KOPT-K1 (cell line): ENCODE data around the gene TPSAB1.
"Not testable (repeated sequence)": the region's sequence is repeated elsewhere in the genome, so short reads cannot be mapped to it uniquely, and the experiment has no call there.

Experiments
- H3K27ac ChIP-seq: fragments of 200-600 bp; sonication (generic); 2 replicates; pipeline ENCODE4 v1.5.1; 2016; ENCODE audit warnings: antibody characterized with exemption, mild to moderate bottlenecking, low read depth, low read length; ENCODE audit not compliant: poor library complexity, severe bottlenecking
- H3K36me3 ChIP-seq: fragments of 200-600 bp; sonication (generic); 2 replicates; pipeline ENCODE4 v1.5.1; 2017; ENCODE audit warnings: antibody characterized with exemption, mild to moderate bottlenecking, low read length, moderate library complexity; ENCODE audit not compliant: insufficient read depth
- H3K9me3 ChIP-seq: fragments of 200-600 bp; sonication (generic); 2 replicates; pipeline ENCODE4 v1.5.1; 2017; ENCODE audit warnings: antibody characterized with exemption, low read length, mild to moderate bottlenecking; ENCODE audit not compliant: insufficient read depth, poor library complexity, severe bottlenecking

The TPSAB1 gene

DNA sequence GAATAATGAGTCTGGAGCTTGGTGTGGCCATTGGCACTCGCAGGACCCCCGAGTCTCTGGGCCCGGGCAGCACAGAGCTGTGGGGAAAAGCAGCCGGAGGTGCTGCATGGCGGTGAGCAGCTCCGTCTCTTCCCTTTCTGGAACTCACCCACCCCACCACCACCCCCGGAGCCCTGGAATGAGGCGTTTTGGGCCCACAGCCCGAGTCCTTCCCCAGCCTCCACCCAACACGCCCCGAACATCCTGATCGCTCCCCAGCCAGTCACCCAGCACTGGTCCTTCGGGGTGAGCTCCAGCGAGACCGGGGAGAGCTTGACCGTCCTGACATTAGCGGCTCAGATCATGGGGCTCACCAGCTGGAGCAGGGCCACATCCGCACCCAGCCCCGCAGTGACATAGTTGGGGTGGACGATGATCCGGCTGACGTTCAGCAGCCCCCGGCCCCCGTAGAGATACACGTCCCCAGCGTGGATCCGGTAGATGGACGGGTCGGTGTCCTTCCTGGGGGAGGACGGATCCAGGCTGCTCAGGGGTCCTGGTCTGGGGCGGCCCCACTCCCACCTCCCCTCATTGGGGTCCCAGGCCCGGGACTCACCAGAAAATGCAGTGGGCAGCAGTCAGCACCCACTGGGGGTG, 21.8 kb downstream of the TPSAB1 start:
- H3K9me3 ChIP-seq, result peaks cover 9% of the 10 kb centered on the region
- H3K27ac ChIP-seq, result no peak overlapping the region
- no peaks in the 10 kb centered on the region for H3K36me3 ChIP-seq

- H3K36me3 ChIP-seq, result no peaks in the 10 kb centered on the region
- no peak overlapping the region for H3K27ac ChIP-seq
- peaks cover 9% of the 10 kb centered on the region for H3K9me3 ChIP-seq
Observed at GRCh38 chr16:1262846-1263221, 22.3 kb downstream of the TPSAB1 start.

DNA sequence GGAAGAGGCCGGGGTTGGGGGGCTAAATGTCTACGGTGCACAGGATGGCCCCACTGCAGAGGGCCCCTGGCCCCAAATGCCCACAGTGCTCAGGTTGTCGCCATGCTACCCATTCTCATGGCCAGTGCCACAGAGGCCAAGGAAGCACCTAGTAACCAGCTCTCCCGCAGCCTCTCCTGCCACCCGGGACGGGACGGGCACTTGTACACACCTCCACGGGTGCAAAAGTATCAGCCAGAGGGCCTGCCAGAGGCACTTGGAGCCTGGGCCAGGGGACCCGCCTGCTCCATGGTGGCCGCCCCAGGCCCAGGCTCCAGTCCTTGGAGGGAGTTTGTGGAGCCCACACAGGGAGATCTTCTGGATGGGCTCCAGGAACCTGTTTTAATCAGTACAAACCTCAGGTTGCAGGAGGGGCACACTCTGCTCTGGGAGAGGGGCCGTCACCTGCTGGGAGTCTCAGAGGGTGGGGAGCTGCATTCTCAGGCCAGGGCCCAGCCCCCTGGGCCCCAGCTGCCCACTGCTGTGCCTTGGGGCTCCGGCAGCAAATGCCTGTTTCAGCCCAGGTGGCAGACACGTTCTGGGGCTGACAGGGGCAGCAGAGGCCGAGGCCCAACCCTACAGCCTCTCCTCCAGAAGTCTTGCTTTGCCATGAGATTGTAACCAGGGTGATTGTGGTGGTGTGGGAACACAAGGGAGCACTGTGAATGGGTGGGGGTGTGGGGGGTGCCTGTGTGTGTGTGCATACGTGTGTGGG, 23.3 kb downstream of the TPSAB1 start:
- no peak overlapping the region for H3K27ac ChIP-seq
- no peaks in the 10 kb centered on the region for H3K36me3 ChIP-seq
- H3K9me3 ChIP-seq, result peaks cover 9% of the 10 kb centered on the region

GRCh38 chr16:1264345-1265089, 24.0 kb downstream of the TPSAB1 start:
- Histone ChIP-seq H3K27ac (no peak overlapping the region), H3K9me3 (peaks cover 9% of the 10 kb centered on the region), H3K36me3 (no peaks in the 10 kb centered on the region)

DNA sequence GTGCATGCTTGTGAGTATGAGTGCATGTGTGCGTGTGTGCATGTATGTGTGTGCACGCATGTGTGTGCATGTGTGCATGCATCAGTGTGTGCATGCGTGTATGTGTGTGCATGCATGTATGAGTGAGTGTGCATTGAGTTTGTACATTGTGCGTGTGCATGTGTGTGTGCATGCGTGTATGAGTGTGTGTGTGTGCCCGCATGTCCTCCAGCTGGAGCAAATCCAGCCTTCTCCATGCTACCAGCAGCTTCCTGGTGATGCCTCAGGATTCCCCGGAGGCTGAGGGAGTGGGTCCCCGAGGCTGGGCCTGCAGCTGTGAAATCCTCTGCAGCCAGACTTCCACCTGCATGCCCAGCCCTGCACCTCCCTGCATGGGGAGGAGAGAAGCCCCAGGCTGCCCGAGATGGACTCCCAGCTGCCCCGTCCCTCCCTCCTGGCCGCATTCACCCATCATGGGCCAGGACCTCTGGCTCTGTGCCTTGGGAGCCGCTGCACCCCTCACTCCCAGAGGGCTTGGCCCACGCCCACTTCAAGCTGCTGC, 24.7 kb downstream of the TPSAB1 start:
- H3K9me3 ChIP-seq, result peaks cover 9% of the 10 kb centered on the region
- H3K36me3 ChIP-seq, result no peaks in the 10 kb centered on the region
- no peak overlapping the region for H3K27ac ChIP-seq

- Histone ChIP-seq H3K36me3 (no peaks in the 10 kb centered on the region), H3K9me3 (peaks cover 9% of the 10 kb centered on the region), H3K27ac (no peak overlapping the region)
Observed at GRCh38 chr16:1265826-1266225, 25.3 kb downstream of the TPSAB1 start.

GRCh38 chr16:1269418-1269817, 28.9 kb downstream of the TPSAB1 start:
- H3K36me3 ChIP-seq, H3K9me3 ChIP-seq, H3K27ac ChIP-seq: not testable (repeated sequence)

DNA sequence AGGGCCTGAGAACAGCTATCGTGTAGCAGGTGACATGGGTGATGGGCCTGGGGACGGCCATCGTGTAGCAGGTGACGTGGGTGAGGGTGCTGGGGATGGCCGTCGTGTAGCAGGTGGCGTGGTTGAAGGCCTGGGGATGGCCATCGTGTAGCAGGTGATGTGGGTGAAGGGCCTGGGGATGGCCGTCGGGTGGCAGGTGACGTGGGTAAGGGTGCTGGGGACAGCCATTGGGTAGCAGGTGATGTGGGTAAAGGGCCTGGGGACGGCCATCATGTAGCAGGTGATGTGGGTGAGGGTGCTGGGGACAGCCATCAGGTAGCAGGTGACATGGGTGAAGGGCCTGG, 30.8 kb downstream of the TPSAB1 start:
- no peaks in the 10 kb centered on the region for H3K9me3 ChIP-seq
- H3K36me3 ChIP-seq, result no peaks in the 10 kb centered on the region
- H3K27ac ChIP-seq, result no peak overlapping the region

GRCh38 chr16:1271724-1272413, 31.4 kb downstream of the TPSAB1 start:
- not testable (repeated sequence) for H3K36me3 ChIP-seq, H3K9me3 ChIP-seq, H3K27ac ChIP-seq

DNA sequence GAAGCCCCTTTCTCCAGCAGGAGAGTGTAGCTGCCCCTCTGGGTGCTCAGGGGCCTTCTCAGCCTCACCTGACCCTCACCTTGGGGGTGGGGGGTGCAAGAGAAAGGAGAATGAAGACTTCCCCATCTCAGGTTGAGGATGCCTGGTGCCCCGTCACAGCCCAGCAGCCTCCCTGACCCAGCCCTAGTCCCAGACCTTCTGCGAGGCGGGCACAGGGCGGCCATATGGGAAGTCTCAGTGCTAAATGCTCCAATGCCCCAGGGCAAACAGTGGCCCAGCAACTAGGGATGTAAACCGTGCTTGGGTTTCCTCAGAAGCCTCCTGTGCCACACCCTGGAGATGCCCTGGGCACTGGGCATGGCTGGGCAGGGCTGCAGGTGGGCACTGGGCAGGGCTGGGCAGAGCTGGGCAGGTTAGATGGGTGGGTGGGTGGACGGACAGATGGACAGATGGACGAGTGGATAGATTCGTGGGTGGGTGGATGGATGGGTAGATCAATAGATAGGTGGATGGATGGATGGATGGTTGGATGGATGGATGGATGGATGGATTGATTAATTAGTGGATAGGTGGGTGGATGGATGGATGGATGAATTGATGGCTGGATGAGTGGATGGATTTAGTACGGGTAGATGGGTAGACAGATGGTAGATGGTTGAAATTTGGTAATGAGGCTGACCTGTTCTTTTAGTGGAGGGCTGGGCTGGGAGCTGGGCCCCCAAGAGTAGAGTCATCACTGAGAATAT, 32.1 kb downstream of the TPSAB1 start:
- Histone ChIP-seq H3K27ac (no peak overlapping the region), H3K9me3 (no peaks in the 10 kb centered on the region), H3K36me3 (no peaks in the 10 kb centered on the region)

- Histone ChIP-seq H3K36me3 (no peaks in the 10 kb centered on the region), H3K27ac (no peak overlapping the region), H3K9me3 (no peaks in the 10 kb centered on the region)
Observed at GRCh38 chr16:1273816-1274215, 33.3 kb downstream of the TPSAB1 start.

DNA sequence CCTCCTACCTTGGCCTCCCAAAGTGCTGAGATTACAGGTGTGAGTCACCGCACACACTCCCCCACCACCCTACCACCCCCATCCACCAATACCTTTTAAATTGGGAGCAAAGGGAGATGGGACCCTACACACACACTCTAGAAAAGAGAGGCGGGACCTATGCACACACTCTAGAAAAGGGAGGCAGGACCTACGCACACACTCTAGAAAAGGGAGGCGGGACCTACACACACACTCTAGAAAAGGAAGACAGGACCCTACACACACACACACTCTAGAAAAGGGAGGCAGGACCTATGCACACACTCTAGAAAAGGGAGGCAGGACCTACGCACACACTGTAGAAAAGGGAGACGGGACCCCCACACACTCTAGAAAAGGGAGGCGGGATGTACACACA, 34.3 kb downstream of the TPSAB1 start:
- Histone ChIP-seq H3K27ac (no peak overlapping the region), H3K36me3 (no peaks in the 10 kb centered on the region), H3K9me3 (no peaks in the 10 kb centered on the region)

DNA sequence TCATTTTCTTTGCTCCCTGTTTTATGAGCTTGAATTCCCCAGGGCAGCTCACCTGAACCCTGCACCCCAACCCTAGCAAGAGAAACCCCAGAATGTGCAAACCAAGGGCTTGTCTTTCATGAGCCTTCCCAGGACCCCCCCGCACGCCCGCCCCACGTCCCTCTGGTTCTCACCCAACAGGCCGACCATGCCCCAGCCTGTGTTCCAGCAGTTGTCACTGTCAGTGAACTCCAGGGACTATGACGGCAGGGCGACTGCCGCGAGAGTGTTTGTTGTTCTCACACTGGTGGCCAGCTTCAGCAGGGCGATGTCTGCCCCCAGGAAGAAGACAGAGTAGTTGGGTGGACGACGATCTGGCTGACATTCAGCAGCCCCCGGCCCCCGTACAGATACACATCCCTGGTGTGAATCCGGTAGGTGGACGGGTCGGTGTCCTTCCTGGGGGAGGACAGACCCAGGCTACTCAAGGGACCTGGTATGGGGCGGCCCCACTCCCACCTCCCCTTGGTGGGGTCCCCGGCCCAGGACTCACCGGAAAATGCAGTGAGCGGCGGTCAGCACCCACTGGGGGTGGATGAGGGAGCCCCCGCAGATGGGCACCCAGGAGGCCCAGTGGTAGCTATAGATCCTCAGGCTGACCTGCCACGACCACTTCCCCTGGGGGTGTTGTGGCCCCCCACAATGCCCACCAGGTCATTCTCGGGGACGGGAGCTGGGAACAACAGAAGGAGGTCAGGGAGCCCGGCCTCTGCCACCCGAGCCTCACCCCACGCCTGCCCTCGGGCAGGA, 35.5 kb downstream of the TPSAB1 start:
- Histone ChIP-seq H3K9me3 (no peaks in the 10 kb centered on the region), H3K27ac (no peak overlapping the region), H3K36me3 (no peaks in the 10 kb centered on the region)

DNA sequence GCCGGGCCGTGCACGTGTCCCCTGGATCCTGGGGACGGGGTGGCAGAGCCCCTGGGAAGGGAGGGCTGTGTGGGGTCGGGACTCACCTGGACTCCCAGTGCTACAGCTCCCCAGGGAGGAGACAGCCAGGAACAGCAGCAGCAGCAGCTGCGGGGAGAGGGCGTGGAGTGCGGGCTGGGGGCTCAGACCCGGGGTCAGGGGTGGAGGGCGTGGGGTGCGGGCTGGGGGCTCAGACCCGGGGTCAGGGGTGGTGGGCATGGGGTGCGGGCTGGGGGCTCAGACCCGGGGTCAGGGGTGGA, 36.0 kb downstream of the TPSAB1 start:
- H3K9me3 ChIP-seq, result no peaks in the 10 kb centered on the region
- no peaks in the 10 kb centered on the region for H3K36me3 ChIP-seq
- H3K27ac ChIP-seq, result no peak overlapping the region
